Posterior cingulate gyrus (tissue), 11 donors: ENCODE results near the gene MEIOSIN.

ENCODE experiments used
- DNase-seq, 10 donors: peaks; one replicate each; pipeline versions ENCODE4 v3.0.0 to v3.0.0-alpha.2; 2020 to 2021; ENCODE audit warnings: mixed read lengths in 3 of 10
- intact Hi-C: fragments of 100-400 bp; cut with DNase I; formaldehyde crosslinking; loops from one replicate; pipeline ENCODE4 v1.15.1; 2023

The MEIOSIN gene

DNA sequence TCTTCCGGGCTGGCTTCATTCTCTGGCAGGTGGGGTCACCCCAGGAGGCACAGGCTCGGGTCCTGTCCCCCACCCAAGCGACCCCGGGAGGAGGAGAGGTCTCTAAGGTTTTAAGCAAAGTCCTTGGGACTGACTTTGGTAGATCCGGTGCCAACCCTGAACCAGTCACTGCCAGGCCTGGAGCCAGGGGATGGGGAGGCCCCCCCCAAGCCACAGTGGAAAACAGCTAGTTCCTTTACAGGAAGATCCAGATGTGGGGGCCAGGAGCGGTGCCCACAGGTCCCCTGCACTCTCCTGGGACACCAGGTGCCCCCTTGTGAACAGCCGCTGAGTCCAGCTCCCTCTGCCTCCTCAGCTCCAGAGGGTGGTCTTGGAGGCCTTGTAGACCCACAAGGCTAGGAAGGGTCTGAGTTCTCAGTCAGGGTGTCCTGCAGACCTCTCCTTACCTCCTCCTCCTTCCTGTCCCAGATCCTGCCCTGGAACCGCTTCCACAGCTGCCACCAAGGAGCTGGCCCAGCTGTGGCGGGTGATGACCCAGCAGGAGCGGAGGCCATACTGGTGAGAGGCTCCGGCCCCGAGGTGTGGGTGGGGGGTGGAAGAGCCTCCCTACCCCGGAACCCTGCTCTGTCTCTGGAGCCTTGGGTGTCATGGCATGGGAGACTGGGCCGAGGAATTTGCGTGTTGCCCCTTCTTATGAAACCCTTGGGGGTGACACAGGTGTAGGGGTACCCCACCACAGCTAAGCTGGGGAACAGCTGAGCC, 29.8 kb downstream of the MEIOSIN start:
- intact Hi-C loops = no loop called here
- no peak for DNase-seq

DNA sequence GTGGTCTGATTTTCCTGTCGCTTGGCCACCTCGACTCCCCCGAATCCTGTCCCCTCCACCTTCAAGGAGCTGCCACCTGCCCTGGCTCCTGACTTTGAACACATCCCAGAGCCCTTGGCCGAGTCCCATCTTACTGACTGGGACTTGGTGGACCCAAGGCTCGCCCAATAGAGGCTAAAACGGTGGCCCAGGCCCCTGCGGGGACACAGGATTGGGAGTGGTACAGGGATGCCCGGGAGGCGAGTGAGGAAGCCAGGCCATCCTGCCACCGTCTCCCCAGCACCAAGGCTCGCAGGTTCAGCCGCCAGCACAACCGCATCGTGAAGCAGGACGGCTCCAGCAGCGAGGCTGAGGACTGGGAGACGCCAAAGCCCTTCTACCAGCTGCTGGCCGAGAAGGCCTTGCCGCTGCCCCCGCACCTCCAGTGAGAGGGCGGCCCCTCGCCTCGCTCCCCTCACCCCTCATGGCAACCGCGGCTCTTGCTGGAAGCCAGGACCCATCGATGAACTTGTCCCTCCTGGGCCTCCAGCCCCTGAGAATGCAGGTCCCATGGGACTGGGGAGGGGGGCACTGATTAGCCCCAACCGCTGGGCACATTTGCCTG, 30.6 kb downstream of the MEIOSIN start:
- no peak for DNase-seq
- intact Hi-C loops = loop anchor here (2.0 kb wide), 1 partner anchor 65 kb away; no protein-coding TSS in a partner anchor

- intact Hi-C loops = loop anchor here (2.0 kb wide), 1 partner anchor 66 kb away; no protein-coding TSS in a partner anchor
- no peak for DNase-seq
Measured at GRCh38 chr19:45764475-45764874, 31.2 kb downstream of the MEIOSIN start.

GRCh38 chr19:45764945-45765701, 31.9 kb downstream of the MEIOSIN start:
- no peak for DNase-seq
- intact Hi-C loops = loop anchor here (2.0 to 5.0 kb wide), 2 partner anchors 33 to 66 kb away; partner anchors contain the start of genes FBXO46 and MEIOSIN

DNA sequence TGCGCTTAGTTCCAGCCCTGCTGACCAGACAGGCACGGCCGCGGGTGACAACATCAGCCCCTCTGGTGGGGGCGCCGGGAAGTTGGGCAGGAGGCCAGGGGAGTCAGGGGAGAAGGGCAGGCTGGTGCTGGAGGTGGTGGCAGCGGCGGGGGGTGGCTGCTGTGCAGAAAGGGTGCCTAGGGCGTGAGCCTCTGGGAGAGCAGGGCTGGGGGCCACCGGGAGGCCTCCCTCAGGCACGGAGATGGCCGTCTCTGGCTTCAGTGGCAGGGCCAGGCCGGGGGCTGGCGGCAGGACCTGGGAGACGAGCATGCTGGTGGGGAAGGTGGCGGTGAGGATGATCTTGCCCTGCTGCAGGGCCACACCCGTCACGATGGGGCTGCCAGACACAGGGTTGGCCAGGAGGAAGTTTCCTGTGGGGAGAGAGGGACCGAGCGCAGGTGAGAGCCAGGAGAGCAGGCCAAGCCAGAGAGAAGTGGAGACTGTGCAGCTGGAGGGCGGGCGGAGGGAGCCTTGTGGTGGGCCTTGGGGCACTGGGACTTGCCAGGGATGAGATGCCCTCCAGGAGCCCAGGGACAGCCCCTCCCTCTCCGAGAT, 32.6 kb downstream of the MEIOSIN start:
- intact Hi-C loops = loop anchor here (2.0 to 5.0 kb wide), 2 partner anchors 33 to 67 kb away; partner anchors contain the start of genes FBXO46 and MEIOSIN
- no peak for DNase-seq

GRCh38 chr19:45766296-45766868, 33.1 kb downstream of the MEIOSIN start:
- intact Hi-C loops = loop anchor here (5.0 kb wide), 1 partner anchor 34 kb away; the partner anchor contains the start of genes FBXO46 and MEIOSIN
- peak in 1 of 10 donors; percentile 82 for DNase-seq

GRCh38 chr19:45766869-45767346, 33.7 kb downstream of the MEIOSIN start:
- DNase-seq = no peak
- intact Hi-C loops = loop anchor here (5.0 kb wide), 1 partner anchor 35 kb away; the partner anchor contains the start of genes FBXO46 and MEIOSIN

- intact Hi-C loops = loop anchor here (5.0 kb wide), 1 partner anchor 35 kb away; the partner anchor contains the start of genes FBXO46 and MEIOSIN
- DNase-seq = no peak
Measured at GRCh38 chr19:45767410-45767880, 34.2 kb downstream of the MEIOSIN start.

- intact Hi-C loops = loop anchor here (5.0 kb wide), 1 partner anchor 36 kb away; the partner anchor contains the start of genes FBXO46 and MEIOSIN
Measured at GRCh38 chr19:45767881-45768654, 34.8 kb downstream of the MEIOSIN start.

DNA sequence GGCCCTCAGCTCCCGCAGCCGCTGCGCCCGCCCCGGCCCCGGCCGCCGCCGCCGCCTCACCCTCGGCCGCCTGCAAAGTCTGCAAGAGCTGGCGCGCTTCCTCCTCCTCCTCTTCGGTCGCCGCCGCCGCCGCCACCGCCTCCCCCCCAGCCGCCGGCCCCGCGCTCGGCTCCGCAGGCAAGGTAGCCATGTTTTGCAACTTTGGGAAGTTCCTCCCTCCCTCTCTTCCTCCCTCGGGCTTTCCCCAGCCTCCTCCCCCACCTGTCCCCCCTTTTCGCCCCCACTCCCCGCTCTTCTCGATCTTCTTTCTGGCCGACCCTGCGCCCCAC, 35.4 kb downstream of the MEIOSIN start:
- DNase-seq = peak in 1 of 10 donors; percentile 86

More at GRCh38 chr19:45767881-45768654, 34.8 kb downstream of the MEIOSIN start:
- peak in 4 of 10 donors; percentile 35 to 87 (median 61) for DNase-seq

GRCh38 chr19:45768984-45769782, 35.9 kb downstream of the MEIOSIN start, which contains the start of gene SIX5:
Gene SIX5, minus strand, starts transcription at chr19:45769252. Its CDS starts 408 bp downstream, at chr19:45768844.
- intact Hi-C loops = loop anchor here (5.0 kb wide), 1 partner anchor 37 kb away; the partner anchor contains the start of genes FBXO46 and MEIOSIN
- DNase-seq = peak; percentile 93 to 99 (median 97)

More for the DNA sequence above, 35.4 kb downstream of the MEIOSIN start:
- intact Hi-C loops = loop anchor here (5.0 kb wide), 1 partner anchor 36 kb away; the partner anchor contains the start of genes FBXO46 and MEIOSIN

GRCh38 chr19:45769821-45770191, 36.6 kb downstream of the MEIOSIN start:
- DNase-seq = peak in 6 of 10 donors; percentile 31 to 92 (median 43)
- intact Hi-C loops = loop anchor here (1.0 to 5.0 kb wide), 2 partner anchors 29 to 38 kb away; partner anchors contain the start of genes FBXO46 and MEIOSIN

DNA sequence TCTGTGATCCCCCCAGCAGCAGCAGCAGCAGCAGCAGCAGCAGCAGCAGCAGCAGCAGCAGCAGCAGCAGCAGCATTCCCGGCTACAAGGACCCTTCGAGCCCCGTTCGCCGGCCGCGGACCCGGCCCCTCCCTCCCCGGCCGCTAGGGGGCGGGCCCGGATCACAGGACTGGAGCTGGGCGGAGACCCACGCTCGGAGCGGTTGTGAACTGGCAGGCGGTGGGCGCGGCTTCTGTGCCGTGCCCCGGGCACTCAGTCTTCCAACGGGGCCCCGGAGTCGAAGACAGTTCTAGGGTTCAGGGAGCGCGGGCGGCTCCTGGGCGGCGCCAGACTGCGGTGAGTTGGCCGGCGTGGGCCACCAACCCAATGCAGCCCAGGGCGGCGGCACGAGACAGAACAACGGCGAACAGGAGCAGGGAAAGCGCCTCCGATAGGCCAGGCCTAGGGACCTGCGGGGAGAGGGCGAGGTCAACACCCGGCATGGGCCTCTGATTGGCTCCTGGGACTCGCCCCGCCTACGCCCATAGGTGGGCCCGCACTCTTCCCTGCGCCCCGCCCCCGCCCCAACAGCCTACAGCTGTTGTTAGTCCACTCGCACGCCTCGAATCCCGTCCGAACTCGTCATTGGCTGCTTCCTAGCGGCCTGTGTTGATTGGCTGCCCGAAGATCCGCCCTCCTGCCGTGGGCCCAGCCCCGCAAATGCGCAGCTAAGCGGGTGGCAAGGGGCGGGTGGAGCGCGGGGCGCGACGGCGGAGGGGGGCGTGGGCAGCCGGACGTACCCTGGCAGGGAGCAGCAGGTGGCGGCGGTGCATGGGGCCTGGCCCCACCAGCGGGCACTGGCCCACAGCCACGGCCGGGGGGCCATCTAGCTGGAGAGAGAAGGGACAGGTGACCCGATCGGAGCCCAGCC, 37.2 kb downstream of the MEIOSIN start:
- peak; percentile 83 to 98 (median 91) for DNase-seq
- intact Hi-C loops = loop anchor here (1.0 kb wide), 1 partner anchor 29 kb away; no protein-coding TSS in a partner anchor

DNA sequence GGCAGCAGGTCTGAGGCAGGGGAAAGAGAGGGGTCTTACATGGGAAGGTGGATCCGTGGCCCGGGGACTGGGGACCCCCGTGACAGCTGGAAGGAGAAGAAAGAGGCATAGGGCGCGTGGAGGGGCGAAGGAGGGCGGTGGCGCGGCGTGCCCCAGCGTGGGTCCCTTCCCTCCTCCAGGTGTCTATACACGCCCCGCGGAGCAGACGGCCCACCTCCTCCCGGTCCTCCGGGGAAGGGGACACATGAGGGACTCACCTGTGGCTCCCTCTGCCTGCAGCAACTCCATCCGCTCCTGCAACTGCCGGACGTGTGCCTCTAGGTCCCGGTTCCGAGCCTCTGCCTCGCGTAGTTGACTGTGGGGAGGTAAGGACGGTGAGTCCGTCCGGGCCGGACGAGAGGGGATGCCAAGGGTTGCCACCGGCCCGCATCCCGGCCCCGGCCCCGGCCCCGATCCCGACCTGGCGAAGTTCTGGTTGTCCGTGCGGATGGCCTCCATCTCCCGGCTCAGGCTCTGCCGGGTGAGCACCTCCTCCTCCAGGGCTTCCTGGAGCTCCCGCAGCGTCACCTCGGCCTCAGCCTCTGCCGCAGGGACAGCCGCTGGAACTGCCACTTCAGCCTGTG, 38.2 kb downstream of the MEIOSIN start:
- intact Hi-C loops = no loop called here
- peak in 1 of 10 donors; percentile 85 for DNase-seq

GRCh38 chr19:45772130-45772840, 39.0 kb downstream of the MEIOSIN start:
- DNase-seq = no peak
- intact Hi-C loops = no loop called here
